Dendritic cell treated with granulocyte-macrophage colony-stimulating factor and Interleukin-4, amounts not matched to agents 40 ng/mL and 50 ng/mL, for 4 days (primary cell): Measurements from ENCODE around the gene ABLIM2.

Source experiments
- H3K27ac Mint-ChIP-seq: one replicate; pipeline ENCODE4 v1.8.0; 2022; ENCODE audit warnings: mild to moderate bottlenecking, mixed read lengths
- H3K27me3 Mint-ChIP-seq: one replicate; pipeline ENCODE4 v1.8.0; 2022; ENCODE audit warnings: mild to moderate bottlenecking, mixed read lengths
- H3K36me3 Mint-ChIP-seq: one replicate; pipeline ENCODE4 v1.8.0; 2022; ENCODE audit warnings: low read depth, mixed read lengths
- H3K4me1 Mint-ChIP-seq: one replicate; pipeline ENCODE4 v1.8.0; 2022; ENCODE audit warnings: low read depth, mixed read lengths
- H3K4me3 Mint-ChIP-seq: one replicate; pipeline ENCODE4 v1.8.0; 2022; ENCODE audit warnings: mild to moderate bottlenecking, moderate library complexity, mixed read lengths
- H3K9me3 Mint-ChIP-seq: one replicate; pipeline ENCODE4 v1.8.0; 2022; ENCODE audit warnings: mixed read lengths
- intact Hi-C: fragments of 100-400 bp; cut with micrococcal nuclease; formaldehyde crosslinking; loops from one replicate; pipeline ENCODE4 v1.15.0; 2022

Gene ABLIM2

DNA sequence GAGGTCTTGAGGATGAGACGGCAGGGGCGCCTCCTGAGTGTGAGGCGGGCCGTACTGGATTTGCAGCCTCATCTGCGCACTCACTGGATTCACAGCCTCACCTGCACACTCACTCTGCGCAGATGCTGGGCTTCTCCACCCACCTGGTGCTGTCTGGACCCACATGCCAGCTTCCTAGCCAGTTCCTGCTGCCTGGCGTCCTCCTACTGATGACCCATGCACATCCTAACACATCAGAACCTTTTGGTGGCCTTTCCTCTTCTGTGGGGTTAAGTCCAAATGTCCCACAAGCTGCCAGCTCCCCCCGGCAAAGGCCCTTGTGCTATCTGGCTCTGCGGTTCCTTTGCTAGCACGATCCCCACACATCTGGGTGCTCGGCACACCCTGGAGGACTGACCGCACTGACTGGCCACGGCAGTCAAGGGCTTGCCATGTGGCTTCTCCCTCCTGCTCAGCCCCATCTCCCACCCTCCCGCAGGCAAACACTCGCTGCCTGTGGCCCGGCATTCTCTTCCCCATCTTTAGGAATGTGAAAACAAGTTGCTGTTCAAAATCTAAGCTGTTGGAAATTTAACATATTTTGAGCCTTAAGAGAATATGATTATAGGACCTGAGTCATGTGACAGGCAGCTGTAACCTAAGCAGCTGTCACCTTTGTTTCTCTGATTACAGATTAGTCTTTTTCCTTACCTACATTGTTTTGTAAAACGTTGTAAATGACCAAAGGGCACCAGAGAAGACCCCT, 179.5 kb downstream of the ABLIM2 start:
- intact Hi-C loops = no loop called here
- Mint-ChIP-seq H3K9me3 (no peaks in the 10 kb centered on the region), H3K27ac (no peak overlapping the region), H3K4me1 (no peaks in the 10 kb centered on the region), H3K4me3 (no peak overlapping the region), H3K27me3 (peaks cover 7% of the 10 kb centered on the region), H3K36me3 (no peaks in the 10 kb centered on the region)

DNA sequence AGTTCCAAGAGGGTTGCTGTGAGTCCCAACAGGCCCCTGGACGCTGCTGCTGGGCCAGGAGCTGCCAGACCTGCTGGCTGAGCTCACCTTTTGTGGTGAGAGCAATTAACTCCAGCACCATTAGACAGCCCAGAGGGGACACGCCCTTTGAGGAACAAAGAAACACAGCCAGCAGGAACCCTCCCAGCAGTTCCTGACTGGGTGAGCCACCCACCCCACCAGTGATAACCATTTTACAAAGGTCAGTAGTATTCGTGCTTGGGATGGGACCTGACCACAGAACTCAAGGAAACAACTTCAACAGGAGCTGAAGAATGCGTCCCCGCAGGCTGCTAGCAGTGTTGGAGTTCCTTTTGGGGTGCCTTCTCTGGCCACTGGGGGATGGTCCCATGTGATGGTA, 180.1 kb downstream of the ABLIM2 start:
- Mint-ChIP-seq H3K9me3 (no peaks in the 10 kb centered on the region), H3K4me1 (no peaks in the 10 kb centered on the region), H3K36me3 (no peaks in the 10 kb centered on the region), H3K27ac (no peak overlapping the region), H3K27me3 (peaks cover 7% of the 10 kb centered on the region), H3K4me3 (no peak overlapping the region)
- intact Hi-C loops = no loop called here

GRCh38 chr4:7976634-7977033, 182.0 kb downstream of the ABLIM2 start:
- peaks cover 7% of the 10 kb centered on the region for H3K27me3 Mint-ChIP-seq
- no peaks in the 10 kb centered on the region for H3K36me3 Mint-ChIP-seq
- no peaks in the 10 kb centered on the region for H3K4me1 Mint-ChIP-seq
- H3K27ac Mint-ChIP-seq = no peak overlapping the region
- H3K4me3 Mint-ChIP-seq = no peak overlapping the region
- H3K9me3 Mint-ChIP-seq = no peaks in the 10 kb centered on the region
- intact Hi-C loops = no loop called here

DNA sequence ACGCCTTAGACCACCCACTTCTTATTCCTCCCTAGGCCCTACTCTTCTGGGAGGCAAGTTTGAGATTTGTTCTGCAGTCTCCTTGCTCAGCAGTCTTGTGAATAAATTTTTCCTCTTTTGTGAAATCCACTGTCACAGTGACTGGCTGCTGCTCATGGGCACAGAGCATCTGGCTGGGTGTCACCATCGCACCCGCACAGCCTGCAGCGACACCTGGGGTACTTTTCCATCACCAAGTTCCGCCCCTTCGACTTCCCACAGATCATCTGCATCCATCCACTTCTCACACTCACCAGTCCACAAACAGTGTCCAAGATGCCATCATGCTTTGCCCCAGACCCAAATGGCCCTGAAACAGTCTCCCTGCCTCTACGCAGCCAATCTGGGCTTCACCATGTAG, 182.6 kb downstream of the ABLIM2 start:
- H3K4me1 Mint-ChIP-seq = no peaks in the 10 kb centered on the region
- H3K4me3 Mint-ChIP-seq = no peak overlapping the region
- H3K27me3 Mint-ChIP-seq = peaks cover 7% of the 10 kb centered on the region
- intact Hi-C loops = no loop called here
- H3K9me3 Mint-ChIP-seq = no peaks in the 10 kb centered on the region
- no peaks in the 10 kb centered on the region for H3K36me3 Mint-ChIP-seq
- no peak overlapping the region for H3K27ac Mint-ChIP-seq

DNA sequence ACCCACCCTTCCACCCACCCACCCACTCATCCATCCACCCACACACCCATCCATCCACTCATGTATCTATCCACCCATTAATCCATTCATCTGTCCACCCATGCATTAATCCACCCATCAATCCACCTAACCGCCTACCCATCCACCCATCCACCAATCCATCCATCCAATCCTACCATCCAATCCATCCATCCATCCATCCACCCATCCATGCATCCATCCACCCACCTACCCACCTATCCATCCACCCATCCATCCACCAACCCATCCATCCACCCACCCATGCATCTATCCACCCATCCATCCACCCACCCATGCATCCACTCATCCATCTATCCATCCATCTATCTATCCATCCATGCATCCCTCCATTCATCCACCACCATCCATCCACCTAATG, 184.2 kb downstream of the ABLIM2 start:
- Mint-ChIP-seq H3K9me3 (no peaks in the 10 kb centered on the region), H3K4me1 (no peaks in the 10 kb centered on the region), H3K27ac (no peak overlapping the region), H3K27me3 (peaks cover 18% of the 10 kb centered on the region), H3K36me3 (no peaks in the 10 kb centered on the region), H3K4me3 (no peak overlapping the region)
- intact Hi-C loops = no loop called here

DNA sequence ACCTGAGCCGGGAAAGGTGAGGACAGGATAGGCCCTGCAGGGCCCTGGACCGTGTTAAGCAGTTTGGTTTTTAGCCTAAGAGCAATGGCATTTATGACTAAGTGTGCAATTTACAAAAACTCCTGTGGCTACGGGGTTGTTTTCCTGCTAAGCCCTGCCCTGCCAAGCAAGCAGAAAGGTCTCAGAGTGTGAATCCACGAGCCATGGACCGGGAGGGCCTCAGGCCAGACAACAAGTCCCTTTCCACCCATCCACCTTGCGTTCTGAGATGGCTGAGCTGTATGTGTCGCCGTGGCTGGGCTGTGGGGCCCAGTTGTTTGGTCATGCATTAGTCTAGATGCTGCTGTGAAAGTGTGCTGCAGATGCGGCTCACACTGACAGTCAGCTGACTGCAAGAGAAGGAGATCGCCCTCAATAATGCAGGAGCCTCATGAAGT, 185.1 kb downstream of the ABLIM2 start:
- Mint-ChIP-seq H3K27me3 (peaks cover 19% of the 10 kb centered on the region), H3K9me3 (no peaks in the 10 kb centered on the region), H3K4me1 (no peaks in the 10 kb centered on the region), H3K4me3 (no peak overlapping the region), H3K27ac (no peak overlapping the region), H3K36me3 (no peaks in the 10 kb centered on the region)
- intact Hi-C loops = no loop called here

DNA sequence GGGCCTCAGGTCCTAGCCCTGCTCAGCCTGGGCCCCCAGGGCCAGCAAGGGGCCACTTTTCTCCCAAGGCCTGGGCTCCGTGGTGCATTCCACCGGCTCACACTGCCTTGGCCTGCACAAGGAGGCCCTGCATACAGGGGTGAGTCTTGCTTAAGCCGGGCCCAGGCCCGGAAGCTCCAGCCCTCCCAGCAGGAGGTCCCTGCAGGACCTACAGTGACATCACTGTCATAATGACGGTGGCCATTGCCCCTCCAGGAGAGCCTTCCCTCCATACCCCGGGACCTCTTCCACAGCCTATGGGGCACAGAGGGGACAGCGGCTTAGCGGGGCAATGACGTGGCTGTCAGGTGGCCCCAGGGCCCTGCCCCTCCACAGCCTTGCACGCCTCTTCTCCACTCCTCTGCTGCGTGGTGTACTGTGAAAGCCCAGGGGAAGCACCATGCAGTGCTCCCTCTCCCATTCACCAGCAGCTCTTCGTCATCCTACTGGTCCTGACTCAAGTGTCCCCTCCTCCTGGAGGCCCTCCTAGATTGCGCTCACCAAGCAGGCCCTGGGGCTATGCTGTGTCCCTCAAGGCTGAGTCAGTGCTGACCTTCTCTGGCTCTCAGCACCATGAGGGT, 186.6 kb downstream of the ABLIM2 start:
- Mint-ChIP-seq H3K4me3 (no peak overlapping the region), H3K36me3 (no peaks in the 10 kb centered on the region), H3K27ac (no peak overlapping the region), H3K9me3 (no peaks in the 10 kb centered on the region), H3K27me3 (peaks cover 26% of the 10 kb centered on the region), H3K4me1 (no peaks in the 10 kb centered on the region)
- intact Hi-C loops = no loop called here

GRCh38 chr4:7971159-7971631, 187.4 kb downstream of the ABLIM2 start:
- Mint-ChIP-seq H3K9me3 (no peaks in the 10 kb centered on the region), H3K4me3 (no peak overlapping the region), H3K27me3 (peaks cover 28% of the 10 kb centered on the region), H3K4me1 (no peaks in the 10 kb centered on the region), H3K36me3 (no peaks in the 10 kb centered on the region), H3K27ac (no peak overlapping the region)
- intact Hi-C loops = no loop called here

DNA sequence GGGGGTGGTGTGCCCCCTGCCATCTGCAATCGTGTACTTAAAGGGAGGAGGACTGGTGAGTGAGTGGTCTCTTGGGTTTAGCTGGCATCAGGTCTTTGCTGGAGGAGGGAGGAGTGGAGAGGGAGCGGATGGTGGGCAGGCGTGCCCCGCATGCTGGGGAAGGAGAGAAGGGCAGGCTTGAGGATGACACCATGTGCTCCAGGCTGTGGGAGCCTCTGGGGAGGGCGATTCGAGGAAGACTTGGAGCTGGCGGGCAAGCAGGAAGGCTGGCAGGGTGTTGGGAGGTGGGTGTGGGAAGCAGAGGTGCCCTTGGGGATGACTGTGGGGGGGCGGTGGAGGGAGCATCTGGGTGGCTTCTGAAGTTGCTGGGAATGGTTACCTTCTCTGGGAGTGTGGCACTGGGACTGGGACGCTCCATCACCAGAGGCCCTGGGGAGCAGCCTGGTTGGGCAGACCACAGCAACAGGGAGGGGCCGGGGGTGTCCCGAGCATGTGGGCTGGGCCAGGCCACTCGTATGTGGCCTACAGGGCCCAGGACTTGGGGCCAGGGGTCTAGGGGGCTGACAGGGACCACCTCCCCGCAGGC, 188.2 kb downstream of the ABLIM2 start:
- intact Hi-C loops = no loop called here
- H3K9me3 Mint-ChIP-seq = no peaks in the 10 kb centered on the region
- H3K4me1 Mint-ChIP-seq = no peaks in the 10 kb centered on the region
- H3K27me3 Mint-ChIP-seq = peaks cover 30% of the 10 kb centered on the region
- H3K36me3 Mint-ChIP-seq = no peaks in the 10 kb centered on the region
- H3K27ac Mint-ChIP-seq = no peak overlapping the region
- H3K4me3 Mint-ChIP-seq = no peak overlapping the region

GRCh38 chr4:7968262-7968896, 190.2 kb downstream of the ABLIM2 start:
- Mint-ChIP-seq H3K4me3 (no peak overlapping the region), H3K27ac (no peak overlapping the region), H3K36me3 (no peaks in the 10 kb centered on the region), H3K27me3 (peaks cover 30% of the 10 kb centered on the region), H3K9me3 (no peaks in the 10 kb centered on the region), H3K4me1 (no peaks in the 10 kb centered on the region)
- intact Hi-C loops = no loop called here

- Mint-ChIP-seq H3K9me3 (no peaks in the 10 kb centered on the region), H3K4me1 (no peaks in the 10 kb centered on the region), H3K27ac (no peak overlapping the region), H3K27me3 (peaks cover 31% of the 10 kb centered on the region), H3K4me3 (no peak overlapping the region), H3K36me3 (no peaks in the 10 kb centered on the region)
- intact Hi-C loops = no loop called here
Observed at GRCh38 chr4:7967501-7968261, 190.9 kb downstream of the ABLIM2 start.

DNA sequence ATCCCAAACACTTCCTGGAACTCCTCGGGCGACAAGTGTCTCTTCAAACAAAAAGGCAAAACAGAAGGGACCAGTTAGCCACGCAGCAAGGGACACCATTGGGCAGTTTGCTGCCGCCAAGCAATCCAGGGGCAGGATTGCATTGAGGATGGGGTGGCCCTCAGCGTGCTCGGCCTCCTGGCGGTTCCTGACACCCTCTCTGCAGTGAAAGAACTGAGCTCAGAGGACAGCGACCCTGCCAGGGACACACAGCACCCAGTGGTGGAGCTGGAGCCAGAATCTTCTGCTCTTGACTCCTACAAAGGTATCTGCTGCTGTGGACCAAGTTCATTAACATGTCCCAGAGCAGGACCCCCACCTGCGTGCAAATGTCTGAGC, 191.6 kb downstream of the ABLIM2 start:
- Mint-ChIP-seq H3K27ac (no peak overlapping the region), H3K4me3 (no peak overlapping the region), H3K27me3 (peaks cover 34% of the 10 kb centered on the region), H3K4me1 (no peaks in the 10 kb centered on the region), H3K36me3 (no peaks in the 10 kb centered on the region), H3K9me3 (no peaks in the 10 kb centered on the region)
- intact Hi-C loops = no loop called here

DNA sequence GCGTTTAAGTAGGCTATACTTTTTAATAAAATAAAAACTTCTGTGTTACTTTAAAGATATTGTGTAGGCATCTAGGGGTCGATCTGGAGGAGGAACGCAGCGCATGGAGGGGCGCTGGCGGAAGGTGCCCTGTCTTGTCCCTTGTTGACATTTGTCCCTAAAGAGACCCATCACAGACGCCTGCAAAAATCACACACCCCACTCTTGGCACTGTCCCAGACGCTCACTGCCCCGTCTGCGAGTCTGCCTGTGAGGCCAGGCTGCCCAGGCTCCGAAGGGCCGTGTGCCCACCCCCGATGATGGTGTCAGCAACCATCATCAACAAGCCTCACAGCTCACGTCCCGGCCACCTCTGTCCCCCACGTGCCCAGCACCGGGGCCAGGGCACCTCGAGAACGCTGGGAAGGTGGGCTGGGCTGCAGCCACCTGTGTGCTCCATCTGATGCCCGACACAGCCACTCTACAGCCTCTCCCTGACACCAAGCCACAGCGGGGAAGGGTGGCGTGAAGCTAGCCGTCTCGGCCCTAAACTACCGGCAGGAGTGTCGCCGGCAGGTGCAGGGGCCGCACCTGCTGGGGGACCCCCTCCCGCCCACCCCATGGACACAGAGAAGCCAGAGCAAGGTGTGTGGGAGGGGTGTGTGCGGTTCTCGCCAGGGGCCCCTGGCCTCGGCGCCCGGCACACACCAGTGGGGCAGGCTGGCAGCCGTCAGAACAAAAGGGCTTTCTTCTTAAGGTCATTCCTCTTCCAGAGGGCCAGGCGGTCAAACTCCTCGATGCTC, 192.1 kb downstream of the ABLIM2 start:
- Mint-ChIP-seq H3K4me3 (no peak overlapping the region), H3K27me3 (peaks cover 34% of the 10 kb centered on the region), H3K9me3 (no peaks in the 10 kb centered on the region), H3K4me1 (no peaks in the 10 kb centered on the region), H3K27ac (no peak overlapping the region), H3K36me3 (no peaks in the 10 kb centered on the region)
- intact Hi-C loops = no loop called here
